GM13977 (cell line): ENCODE measurements around the gene NDUFS1.
A peak's percentile ranks its signal among the peaks of the same experiment; 100 is the strongest.

Experiments used
- DNase-seq: peaks from one replicate; pipeline ENCODE4 v3.0.0; 2012; ENCODE audit warnings: low spot score
- CTCF ChIP-seq: IDR thresholded peaks from 2 replicates; pipeline ENCODE4 v1.5.1; 2012; ENCODE audit warnings: mild to moderate bottlenecking, control low read depth; ENCODE audit not compliant: insufficient read depth; ENCODE audit errors: extremely low read depth, missing control alignments
- in situ Hi-C: fragments of 300-500 bp; cut with MboI; formaldehyde crosslinking; loops from one replicate; pipeline ENCODE4 v1.12.0; 2022; ENCODE audit warnings: low sequenced_read_pairs, low pct_unique_long_range_greater_than_20kb, mixed read lengths, inconsistent platforms; ENCODE audit not compliant: unreplicated experiment

The NDUFS1 gene

DNA sequence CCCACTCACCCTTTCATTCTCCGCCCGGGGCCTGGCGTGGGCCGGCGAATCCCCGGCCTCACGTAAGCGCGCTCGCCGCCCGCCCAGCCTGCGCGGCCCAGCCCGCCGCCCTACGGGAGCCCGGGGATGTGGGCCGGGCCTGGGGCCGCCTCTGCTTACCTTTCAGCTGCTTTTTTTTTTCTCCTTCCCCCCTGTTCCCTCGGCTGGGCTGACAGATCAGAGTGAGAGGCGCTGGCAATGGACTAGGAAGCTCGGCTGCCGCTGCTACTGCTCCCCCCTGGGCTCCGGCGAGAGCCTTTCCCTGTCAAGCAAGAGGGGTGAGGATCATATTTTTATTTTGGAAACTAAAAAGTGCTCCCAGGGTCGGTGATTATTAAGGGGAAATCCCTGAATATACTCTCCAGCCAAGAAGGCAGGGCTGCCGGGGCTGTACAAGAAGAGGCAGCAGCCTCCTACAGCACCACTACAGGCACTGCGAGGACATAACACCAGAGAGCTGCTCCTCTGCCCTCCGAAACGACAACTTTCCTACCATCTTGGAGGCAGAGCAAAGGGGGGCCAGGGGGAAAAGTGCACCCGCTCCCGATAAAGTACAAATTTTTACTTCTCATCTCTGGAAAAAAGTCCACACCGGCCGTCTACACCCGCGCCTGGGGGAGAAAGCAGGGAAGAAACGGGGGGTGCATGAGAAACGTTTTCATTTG is 73.3 kb downstream of the NDUFS1 start, which contains the start of gene INO80D:
Gene INO80D (minus strand): TSS at position 433 of the 704 bp plus-strand sequence. CDS start 23,158 bp downstream, outside the sequence.
- peak; percentile 62 for TF ChIP-seq CTCF
- in situ Hi-C loops: no loop called here
- peak; percentile 83 for DNase-seq

DNA sequence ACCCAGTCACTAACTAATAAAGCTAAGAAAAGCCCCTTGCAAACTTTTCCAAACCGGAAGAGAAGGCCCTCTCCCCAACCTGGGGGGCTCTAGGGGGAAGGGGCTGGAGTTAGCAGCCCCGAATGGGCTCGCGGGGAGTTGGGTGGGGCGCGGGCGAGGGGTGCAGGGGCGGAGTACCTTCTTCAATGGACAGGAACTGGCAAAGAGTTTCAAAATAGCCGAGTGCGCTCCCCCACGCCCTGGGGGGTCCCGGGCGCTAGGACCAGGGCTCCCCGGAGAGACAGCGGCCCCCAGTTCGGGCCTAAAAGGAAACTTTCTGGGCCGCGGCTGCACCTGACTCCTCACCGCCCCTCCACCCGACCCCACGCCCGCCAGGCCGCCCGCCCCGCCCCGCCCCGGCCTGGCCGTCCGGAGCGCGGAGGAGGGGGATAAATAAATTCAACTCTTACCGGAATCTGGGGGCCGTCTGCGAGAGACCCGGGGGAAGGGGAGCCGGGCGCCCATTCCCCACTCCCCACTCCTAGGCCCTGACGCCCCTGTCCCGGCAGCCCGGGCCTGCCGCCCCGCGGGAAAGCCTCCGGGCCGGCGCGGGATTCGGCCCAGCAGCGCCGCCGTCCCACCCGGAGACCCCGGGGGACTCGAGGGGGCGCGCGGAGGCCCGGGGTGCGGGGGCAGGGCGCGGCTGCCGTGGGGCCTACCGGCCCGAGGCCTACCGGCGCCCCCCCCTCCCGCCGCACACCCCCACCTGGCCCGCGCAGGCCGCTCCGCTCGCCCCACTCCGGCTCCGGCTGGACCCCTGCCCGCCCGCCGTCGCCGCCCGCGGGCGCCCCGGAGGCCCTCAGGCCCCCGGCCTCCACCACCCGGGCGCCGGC is 74.1 kb downstream of the NDUFS1 start:
- in situ Hi-C loops: no loop called here
- no peak for TF ChIP-seq CTCF
- peak; percentile 45 for DNase-seq

GRCh38 chr2:206084439-206084869 is 74.8 kb downstream of the NDUFS1 start:
- in situ Hi-C loops: no loop called here
- no peak for DNase-seq
- TF ChIP-seq CTCF: no peak

- no peak for TF ChIP-seq CTCF
- in situ Hi-C loops: no loop called here
- peak; percentile 42 for DNase-seq
These were observed 75.4 kb downstream of the NDUFS1 start for GRCh38 chr2:206083602-206084438.

GRCh38 chr2:206082298-206082843 is 76.9 kb downstream of the NDUFS1 start:
- in situ Hi-C loops: no loop called here
- no peak for TF ChIP-seq CTCF
- no peak for DNase-seq

DNA sequence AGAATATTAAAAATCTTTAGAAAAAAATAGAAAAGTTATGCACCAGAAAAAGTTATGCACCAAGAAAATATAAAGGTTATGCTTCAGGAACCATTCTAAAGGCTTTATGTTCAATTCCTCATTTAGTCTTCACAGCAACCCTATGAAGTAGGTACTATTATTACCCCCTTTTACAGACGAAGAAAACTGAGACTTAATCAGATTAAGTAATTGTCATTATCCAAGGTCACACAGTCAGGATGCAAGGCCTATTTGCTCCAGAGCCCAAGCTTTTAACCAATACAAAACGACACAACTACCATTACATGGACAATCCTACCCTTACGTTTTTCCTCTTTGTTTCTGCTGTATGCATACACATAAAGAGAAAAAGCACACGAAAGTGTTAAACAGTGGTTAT is 78.3 kb downstream of the NDUFS1 start:
- no peak for TF ChIP-seq CTCF
- in situ Hi-C loops: no loop called here
- no peak for DNase-seq
